ENCODE results near the gene GP1BB. TPM values are rescaled to one million over a fixed set of nuclear protein-coding genes. Genes with fewer than 3 reads are reported as not detected.

GP1BB gene
- total RNA-seq, 1 experiment from 2014 or later = not detected

- CTCF ChIA-PET = no interaction called here
- intact Hi-C loops (cut with micrococcal nuclease; ENCODE audit: unreplicated experiment) = no loop called here
Measured at GRCh38 chr22:19707347-19708290, 15.7 kb upstream of the GP1BB start.

GRCh38 chr22:19708321-19709011, 14.9 kb upstream of the GP1BB start:
- Mint-ChIP-seq H3K4me3 (ENCODE audit: low read depth, unreplicated experiment) (no peak overlapping the region), H3K9me3 (ENCODE audit: low read depth, unreplicated experiment) (no peaks in the 10 kb centered on the region), H3K36me3 (ENCODE audit: insufficient read depth, unreplicated experiment) (peaks cover 5% of the 10 kb centered on the region), H3K27ac (ENCODE audit: unreplicated experiment) (no peak overlapping the region), H3K4me1 (ENCODE audit: low read depth, unreplicated experiment) (no peaks in the 10 kb centered on the region), H3K27me3 (ENCODE audit: unreplicated experiment) (peaks cover 76% of the 10 kb centered on the region)
- BruUV-seq (replicated peaks) = no TSS peak
- no peak for DNase-seq
- intact Hi-C loops (cut with micrococcal nuclease; ENCODE audit: unreplicated experiment) = no loop called here
- CTCF ChIA-PET = no interaction called here
- no peak for TF ChIP-seq CTCF (IDR thresholded peaks at IDR 0.05; ENCODE audit: unreplicated experiment)

More at GRCh38 chr22:19707347-19708290, 15.7 kb upstream of the GP1BB start:
- H3K9me3 Mint-ChIP-seq (ENCODE audit: low read depth, unreplicated experiment) = no peaks in the 10 kb centered on the region
- H3K36me3 Mint-ChIP-seq (ENCODE audit: insufficient read depth, unreplicated experiment) = no peaks in the 10 kb centered on the region
- DNase-seq = no peak
- BruUV-seq (replicated peaks) = no TSS peak
- H3K27me3 Mint-ChIP-seq (ENCODE audit: unreplicated experiment) = peaks cover 76% of the 10 kb centered on the region
- no peaks in the 10 kb centered on the region for H3K4me1 Mint-ChIP-seq (ENCODE audit: low read depth, unreplicated experiment)
- no peak overlapping the region for H3K27ac Mint-ChIP-seq (ENCODE audit: unreplicated experiment)
- H3K4me3 Mint-ChIP-seq (ENCODE audit: low read depth, unreplicated experiment) = no peak overlapping the region
- no peak for TF ChIP-seq CTCF (IDR thresholded peaks at IDR 0.05; ENCODE audit: unreplicated experiment)

GRCh38 chr22:19709063-19709769, 14.1 kb upstream of the GP1BB start:
- CTCF ChIA-PET = no interaction called here
- no peaks in the 10 kb centered on the region for H3K4me1 Mint-ChIP-seq (ENCODE audit: low read depth, unreplicated experiment)
- DNase-seq = no peak
- no peak overlapping the region for H3K27ac Mint-ChIP-seq (ENCODE audit: unreplicated experiment)
- TF ChIP-seq CTCF (IDR thresholded peaks at IDR 0.05; ENCODE audit: unreplicated experiment) = no peak
- no TSS peak for BruUV-seq (replicated peaks)
- intact Hi-C loops (cut with micrococcal nuclease; ENCODE audit: unreplicated experiment) = no loop called here
- H3K9me3 Mint-ChIP-seq (ENCODE audit: low read depth, unreplicated experiment) = no peaks in the 10 kb centered on the region
- H3K27me3 Mint-ChIP-seq (ENCODE audit: unreplicated experiment) = peaks cover 76% of the 10 kb centered on the region
- H3K36me3 Mint-ChIP-seq (ENCODE audit: insufficient read depth, unreplicated experiment) = peaks cover 11% of the 10 kb centered on the region
- no peak overlapping the region for H3K4me3 Mint-ChIP-seq (ENCODE audit: low read depth, unreplicated experiment)

GRCh38 chr22:19710020-19710768, 13.1 kb upstream of the GP1BB start:
- Mint-ChIP-seq H3K4me3 (ENCODE audit: low read depth, unreplicated experiment) (no peak overlapping the region), H3K27me3 (ENCODE audit: unreplicated experiment) (peaks cover 71% of the 10 kb centered on the region), H3K27ac (ENCODE audit: unreplicated experiment) (no peak overlapping the region), H3K4me1 (ENCODE audit: low read depth, unreplicated experiment) (no peaks in the 10 kb centered on the region), H3K9me3 (ENCODE audit: low read depth, unreplicated experiment) (no peaks in the 10 kb centered on the region), H3K36me3 (ENCODE audit: insufficient read depth, unreplicated experiment) (peaks cover 18% of the 10 kb centered on the region)
- intact Hi-C loops (cut with micrococcal nuclease; ENCODE audit: unreplicated experiment) = no loop called here
- no peak for DNase-seq
- no peak for TF ChIP-seq CTCF (IDR thresholded peaks at IDR 0.05; ENCODE audit: unreplicated experiment)
- CTCF ChIA-PET = interaction anchor here (0.6 to 0.7 kb wide), 2 partner anchors 9 to 188 kb away, joined by 3 to 4 read pairs; no protein-coding TSS in a partner anchor
- no TSS peak for BruUV-seq (replicated peaks)
